ENCODE results near the gene EFNA5.
"Not testable (repeated sequence)": the region's sequence is repeated elsewhere in the genome, so short reads cannot be mapped to it uniquely, and the experiment has no call there.

Gene EFNA5

DNA sequence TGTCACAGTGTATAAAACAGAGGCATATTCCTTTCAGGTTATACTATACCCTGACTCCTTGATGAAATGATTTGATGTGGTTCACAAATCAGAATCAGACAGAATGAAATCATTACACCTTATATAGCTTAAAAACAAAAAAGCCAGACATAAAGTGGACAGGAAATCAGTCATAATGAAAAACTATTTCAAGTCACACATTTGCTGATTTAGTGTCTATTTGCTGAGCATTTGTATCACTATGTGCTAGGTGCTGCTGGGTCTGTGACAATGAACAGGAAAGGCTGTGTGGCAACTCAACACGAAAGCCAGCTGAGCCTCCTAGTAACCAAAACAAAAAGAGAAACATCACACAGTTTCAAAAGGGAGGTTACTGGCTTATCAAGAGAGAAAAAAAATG is 194.0 kb downstream of the EFNA5 start:
- DNase-seq, result no peak

DNA sequence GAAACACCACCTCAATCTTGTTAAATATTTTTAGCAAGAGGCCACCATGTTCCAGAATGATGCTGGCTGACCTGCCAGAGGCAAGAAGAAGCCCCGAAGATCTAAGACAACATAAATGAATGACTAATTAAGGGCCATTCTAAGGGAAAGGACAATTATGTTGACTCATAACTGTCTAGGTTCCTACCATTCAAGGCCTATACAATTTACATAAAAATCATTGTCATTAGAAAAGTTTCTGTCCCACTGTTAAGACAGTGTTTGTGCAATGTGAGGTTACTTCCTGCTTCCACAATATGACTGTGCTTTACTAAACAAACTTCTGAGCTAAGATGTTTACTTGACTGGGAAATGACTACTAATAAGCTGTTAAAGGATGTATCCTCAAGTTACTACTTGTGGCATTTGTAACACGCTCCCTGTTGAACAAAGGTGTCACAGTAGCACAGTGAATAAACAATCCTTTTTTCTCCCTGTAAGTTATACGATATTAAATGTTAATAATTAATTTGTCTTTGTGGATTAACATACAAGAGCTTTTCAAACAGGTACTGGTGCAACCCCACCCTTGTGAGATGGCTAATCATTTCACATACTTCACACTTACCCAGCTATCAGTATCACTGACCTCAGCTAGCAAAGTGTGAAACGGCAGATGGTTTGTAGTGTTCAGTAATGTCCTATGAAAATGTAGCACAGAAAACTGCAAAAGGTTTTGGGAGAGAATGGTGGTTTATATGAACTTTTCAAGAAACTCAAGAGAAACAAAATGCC is 195.8 kb downstream of the EFNA5 start:
- DNase-seq, result no peak

DNA sequence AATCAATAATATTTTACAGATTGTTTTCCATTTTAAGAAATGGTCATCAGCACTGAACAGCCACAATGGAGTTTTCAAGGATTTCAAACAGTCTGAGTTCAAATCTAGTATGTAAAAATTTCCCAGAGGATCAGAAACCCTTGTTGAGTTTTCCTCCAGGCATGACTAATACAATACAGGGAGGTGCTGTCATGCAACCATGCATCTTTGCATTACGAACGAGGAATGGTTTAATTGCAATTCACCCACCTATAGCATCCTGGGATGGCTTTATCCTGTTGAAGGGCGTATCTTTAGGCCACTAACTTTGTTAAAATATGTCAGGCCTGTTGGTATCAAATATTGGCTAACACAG is 196.4 kb downstream of the EFNA5 start:
- no peak for DNase-seq

DNA sequence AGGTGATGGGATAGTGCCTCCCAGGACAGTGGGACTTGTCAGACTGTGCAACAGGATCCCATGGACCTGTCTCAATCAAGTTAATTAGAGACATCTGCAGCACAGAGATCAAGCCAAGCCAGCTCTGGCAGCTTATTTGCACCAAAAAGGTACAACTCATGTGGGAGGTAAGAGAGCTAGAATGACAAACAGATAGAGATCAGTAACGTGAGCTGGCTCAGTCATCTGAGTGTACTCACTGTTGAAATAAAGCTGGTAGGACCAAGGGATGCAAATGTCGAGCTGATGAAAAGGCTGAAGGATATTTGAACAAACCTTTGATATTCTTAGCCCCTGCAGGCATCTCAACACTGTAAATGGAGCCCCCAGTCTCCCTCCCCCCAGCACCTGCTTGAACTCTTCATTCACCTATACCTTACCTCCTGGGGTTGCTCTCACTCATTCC is 198.1 kb downstream of the EFNA5 start:
- no peak for DNase-seq

DNA sequence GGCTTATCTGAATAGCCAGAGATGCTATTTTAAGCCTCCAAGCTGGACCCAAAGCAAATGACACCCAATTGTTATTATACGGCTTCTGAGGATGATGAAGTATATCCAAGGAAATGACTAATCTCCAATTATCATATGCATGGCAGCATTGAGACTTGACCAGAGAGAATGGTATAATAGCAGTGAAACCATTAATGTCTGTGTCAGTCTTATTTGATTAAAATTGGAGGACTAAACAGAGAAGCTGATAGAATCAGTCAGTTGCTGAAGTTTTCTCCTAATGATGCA is 200.5 kb downstream of the EFNA5 start:
- no peak for DNase-seq

DNA sequence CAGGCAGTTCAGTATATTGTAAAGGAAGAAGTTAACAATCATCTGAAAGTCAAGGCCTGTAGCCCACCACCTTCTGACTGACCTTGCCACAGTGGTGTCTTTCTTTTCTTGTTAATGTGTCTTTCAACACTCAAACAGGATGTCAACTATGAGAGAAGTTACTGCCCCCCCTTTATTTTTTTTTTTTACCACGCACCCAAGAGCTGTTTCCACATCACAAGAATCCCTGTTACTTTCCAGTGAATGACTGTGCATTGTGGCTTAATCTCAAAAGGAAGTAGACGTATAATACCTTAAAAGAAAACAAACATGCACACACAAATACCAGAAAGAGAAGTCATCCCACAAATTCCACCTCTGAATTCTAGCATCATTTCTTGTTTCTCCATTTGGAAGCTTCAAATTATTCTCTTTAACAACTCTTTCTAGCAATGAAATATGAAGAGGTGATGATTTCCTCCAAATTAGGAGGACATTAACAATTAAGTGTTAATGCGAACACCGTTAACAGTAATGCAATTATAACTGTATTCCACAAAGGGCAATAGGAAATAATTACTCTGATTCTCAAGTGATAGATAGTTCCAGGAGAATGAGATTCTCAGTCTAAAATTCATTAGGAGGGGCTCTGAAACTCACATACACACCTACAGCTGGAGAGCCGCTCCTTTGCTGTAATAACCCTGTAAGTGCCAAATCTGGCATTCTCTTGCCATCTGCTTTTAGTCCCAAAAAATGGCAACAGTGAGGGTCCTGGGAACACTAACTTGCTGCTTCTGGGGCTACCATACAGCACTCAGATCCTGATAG is 201.0 kb downstream of the EFNA5 start:
- no peak for DNase-seq

DNA sequence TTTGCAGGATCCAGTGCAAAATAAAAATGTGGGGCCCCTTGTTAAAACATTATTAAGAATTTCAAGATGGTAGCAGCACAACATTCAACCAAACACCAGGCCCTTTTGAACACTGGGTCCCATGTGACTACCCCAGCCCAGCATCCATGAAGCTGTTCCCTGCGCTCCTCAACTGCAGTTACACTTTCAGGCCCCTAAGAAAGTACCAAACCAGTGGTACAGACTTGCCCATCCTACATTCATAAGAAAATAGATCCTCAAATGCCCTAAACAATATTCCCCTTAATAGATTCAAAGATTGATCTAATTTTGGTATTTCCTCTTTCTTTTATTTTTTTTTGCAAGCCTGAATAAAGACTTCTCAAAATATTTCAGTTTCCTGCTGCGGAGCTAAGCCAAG is 201.7 kb downstream of the EFNA5 start:
- no peak for DNase-seq

DNA sequence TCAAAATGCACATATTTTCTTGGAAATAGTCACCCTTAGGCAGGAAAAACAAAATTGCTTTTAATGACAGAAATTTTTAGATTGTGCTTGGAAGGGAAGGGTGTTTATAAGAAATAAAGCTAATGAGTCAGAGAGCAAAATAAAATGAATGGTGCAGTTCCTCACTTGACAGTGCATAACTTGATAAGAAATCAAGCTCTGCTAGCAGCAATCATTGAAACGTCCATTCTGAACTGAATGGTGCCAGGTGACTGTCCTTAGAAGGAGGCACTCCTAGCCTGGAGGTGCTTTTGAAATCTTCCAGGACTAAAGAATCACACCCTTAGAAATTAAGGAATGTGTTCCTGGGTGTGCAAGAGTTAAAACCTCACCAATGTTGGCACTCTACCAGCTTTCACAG is 202.5 kb downstream of the EFNA5 start:
- no peak for DNase-seq

DNA sequence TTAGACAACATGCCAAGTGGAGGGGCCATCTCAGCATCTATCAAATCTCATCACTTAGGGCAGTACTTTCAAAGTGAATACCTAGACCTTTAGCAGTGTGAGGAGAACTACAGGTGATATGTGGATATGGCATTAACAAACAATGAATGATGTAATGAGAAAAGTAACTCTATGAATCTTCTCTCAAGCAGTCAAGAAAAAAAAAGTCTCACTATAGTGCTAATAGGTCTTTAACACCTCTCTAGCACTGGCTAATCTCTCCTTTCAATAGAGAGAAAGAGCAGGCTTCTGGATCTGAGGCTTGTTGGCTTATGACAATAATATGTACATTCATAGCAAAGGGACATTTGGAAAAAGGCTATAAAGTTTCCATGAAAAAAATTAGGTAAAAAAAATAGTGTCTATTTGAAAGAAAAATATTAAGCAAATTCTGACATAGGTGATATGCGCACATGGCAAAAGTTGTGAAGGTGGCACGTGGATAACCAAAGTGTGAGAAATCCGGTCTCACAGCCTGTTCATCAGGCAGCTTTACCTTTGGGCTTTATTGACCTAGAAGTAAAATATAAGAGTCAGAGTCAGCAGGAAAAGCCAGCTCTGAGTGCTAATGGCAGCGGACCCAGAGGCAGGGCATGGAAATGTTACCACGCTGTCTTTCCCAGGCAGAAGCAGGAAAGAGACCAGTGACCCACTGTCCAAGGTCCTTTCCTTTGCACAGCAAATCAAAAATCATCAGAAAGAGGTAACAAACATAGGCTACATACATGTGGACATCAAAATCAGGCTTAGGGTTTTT is 203.4 kb downstream of the EFNA5 start:
- DNase-seq, result no peak

DNA sequence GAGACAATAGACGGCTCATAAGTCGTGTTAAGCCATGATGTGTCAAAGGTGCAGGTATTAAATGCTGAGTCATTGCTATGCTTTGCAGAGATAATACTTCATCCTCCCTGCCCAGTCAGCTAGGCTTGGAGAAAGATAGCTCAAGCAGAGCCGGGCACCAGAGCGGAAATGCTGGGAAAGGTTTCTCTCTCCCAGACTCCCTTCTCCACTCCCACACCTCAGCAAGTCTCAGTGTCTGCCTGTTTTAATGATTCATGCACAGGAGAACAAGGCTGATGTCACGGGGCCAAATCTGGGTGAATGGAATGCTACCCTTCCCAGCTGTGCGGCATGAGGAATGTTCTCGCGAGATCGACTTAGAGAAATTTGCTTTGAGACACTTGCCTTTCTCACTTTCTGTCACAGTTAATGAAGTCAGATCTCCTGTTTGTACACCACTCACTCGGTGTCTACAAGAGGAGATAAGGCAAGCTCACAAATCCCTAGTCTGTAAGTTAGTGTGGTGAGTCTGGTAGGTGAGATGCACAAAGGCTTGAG is 204.4 kb downstream of the EFNA5 start:
- DNase-seq, result no peak

DNA sequence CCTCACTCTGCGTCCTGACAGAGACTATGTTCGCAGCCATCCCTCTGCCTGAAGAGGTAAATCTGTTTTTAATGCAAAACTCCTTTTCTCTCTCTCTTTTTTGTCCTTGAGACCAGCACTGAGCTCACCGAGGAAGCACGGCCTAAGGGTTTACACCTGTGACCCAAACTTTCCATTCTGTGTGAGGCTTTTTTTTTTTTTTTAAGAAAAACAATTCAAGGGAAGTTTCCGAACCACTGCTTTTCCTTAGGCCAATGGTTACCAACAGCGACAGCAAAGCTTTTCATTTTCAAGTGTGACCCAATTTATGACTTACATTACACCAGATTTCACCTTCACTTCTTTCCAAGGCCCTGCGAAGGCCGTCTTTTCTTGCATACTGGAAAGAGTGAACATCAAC is 205.9 kb downstream of the EFNA5 start:
- no peak for DNase-seq

DNA sequence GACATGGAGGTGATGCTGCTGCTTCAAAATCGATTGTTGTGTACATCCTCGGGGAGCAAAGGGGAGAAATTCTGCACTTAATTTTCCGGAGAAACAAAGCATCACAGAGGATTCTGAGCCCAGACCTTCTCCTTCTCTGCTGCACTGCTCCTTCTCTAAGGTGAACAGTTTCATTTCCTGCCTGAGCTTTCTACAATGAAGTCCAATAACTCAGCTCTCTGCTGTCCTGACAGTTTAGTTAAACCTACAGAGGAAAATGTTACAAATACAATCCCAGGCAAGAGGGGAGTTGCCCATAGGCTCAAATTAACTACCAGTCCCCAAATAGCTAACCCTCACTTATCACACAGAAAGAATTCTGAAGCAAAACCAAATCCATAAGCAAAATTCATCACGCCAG is 206.3 kb downstream of the EFNA5 start:
- DNase-seq, result no peak

DNA sequence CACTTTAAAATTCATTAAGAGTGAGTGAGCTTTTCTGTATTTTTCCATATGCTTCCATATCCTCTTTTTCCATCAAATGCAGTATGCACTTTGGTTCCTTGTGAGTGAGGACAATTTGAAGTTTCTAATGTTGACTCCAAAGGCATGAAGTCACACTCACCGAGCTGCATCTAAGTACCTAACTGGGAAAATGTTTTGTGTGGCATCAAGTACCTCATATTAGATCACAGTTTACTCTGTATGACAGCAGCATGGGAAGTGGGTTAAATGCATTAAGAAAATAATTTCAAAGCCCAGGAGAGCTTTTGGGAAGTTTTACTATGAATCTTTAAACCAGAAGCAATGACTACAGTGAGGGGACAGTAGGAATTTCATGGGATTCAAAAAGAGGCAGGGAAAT is 207.0 kb downstream of the EFNA5 start:
- DNase-seq, result no peak

DNA sequence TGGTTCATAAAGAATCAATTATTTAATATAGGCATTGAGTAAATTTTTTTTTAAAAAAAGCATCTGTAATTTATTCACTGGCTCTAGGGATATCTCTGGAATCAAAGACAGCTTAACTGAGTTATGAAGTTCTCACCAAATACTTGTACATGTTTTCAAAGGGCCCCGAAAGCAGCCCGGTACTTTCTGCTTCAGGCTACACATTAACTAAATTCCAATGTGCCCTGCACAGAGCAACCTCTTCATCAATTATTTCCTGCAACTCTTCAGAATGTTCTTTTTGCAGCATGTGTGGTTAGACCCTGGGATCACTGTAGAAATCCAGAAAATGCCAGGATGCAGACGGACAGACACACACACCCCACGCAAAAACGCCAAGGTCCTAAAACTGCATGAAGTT is 209.0 kb downstream of the EFNA5 start:
- DNase-seq, result no peak

DNA sequence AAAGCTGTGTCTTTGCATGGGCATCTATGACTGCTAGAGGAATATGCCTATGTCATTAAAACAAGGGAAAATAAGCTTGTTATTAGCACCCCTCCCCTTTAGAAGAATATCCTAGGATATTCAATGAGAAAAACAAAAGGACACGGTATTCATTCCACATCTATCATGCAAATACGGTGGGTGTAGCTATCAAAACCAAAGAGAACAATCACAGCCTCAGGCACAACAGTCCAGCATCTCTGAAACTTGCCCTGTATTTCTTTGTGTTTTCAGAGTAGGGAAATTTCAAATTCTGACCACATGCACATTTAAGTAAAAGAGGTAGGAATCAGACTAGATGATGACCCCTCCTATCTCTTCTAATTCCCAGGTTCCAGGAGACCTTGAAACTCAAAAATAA is 209.9 kb downstream of the EFNA5 start:
- no peak for DNase-seq

DNA sequence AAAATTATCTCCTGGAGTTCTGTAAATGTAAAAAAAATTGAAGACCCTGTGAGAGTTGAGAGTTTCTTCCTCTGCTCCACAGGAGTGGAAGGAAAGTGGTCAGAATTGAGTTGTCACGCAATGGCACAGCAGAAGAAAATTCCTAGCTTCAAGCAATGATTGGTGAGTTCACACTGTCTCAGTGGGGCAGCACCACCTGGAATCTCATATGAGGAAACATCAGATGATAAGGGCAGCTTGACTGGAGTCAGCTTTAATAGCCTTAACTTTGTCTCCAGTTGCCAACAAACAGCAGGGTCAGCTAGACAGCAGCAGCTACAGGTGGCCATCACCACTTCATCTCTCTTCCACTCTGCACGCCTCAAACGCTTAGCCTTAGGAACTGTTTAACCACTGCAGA is 211.1 kb downstream of the EFNA5 start:
- no peak for DNase-seq

DNA sequence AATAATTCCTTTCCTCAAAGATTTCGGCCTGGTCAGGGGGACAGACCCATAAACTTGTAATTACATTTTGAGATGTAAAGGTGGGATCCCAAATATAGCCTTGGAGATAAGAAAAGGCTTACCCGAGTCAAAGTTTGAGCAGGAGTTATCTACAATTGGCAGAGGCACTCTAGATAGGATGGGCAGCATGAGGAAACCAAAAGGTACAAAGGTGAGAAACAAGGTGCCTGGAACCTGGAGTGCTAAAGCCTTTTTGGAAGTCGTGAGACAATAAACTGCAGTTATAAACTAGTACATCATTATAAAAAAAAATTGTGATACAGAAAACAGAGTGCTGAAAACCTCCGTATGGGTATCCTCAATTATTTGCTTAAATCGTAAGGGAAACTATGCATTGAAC is 212.4 kb downstream of the EFNA5 start:
- no peak for DNase-seq

DNA sequence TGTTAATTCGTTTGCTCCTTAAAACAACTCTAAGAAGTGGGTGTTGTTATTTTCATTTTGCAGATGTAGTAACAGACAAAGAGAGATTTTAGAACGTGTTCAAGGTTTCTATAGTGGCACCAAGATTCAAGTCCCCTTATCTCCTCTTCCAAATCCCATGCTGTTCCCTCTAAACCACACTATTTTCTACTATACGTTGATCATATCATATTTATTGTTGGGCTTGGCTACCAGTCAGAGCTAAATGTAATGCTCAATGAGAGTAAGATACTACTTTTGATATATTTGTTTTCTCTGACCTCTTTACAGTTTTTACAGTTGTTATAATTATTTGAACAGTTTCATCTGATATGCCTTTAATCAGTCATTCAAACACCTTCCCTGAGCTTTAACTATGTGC is 212.9 kb downstream of the EFNA5 start:
- DNase-seq, result no peak

DNA sequence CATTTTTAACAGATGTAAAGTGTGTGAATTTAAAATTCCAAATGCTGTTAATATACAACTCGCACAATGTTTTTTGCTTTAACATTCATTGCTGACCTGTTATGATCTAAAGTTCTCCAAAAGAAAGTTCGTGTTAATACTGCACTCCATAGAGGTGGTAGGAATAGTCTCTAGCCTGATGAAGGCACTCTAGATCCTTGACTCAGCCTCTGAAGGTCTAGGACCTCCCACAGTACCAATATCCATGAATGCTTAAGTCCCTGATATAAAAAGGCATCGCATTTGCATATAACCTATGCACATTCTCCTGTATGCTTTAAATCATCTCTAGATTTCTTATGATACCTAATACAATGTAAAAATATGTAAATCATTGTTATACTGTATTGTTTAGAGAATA is 213.6 kb downstream of the EFNA5 start:
- DNase-seq, result no peak

DNA sequence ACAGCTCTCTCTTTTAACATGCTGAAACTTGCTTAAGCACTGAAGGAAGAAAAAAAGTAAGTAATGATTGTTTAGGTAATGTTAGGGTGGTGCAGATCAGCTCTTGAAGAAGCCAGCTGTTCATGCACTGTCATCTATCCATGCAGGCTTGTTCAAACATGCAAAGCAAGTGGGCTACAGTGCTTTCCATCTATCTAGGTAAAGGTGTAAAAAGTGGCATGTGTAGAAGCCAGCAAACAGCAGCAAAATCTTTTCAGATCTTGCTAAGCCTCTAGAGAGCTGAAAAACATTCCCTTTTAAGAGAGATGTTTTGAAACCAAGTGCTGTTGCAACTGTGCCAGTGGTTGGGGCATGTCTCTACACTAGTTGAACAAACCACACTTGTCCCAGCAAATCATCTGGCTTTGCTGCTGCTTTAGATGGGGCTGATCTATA is 214.4 kb downstream of the EFNA5 start:
- peak; percentile 22 for DNase-seq

DNA sequence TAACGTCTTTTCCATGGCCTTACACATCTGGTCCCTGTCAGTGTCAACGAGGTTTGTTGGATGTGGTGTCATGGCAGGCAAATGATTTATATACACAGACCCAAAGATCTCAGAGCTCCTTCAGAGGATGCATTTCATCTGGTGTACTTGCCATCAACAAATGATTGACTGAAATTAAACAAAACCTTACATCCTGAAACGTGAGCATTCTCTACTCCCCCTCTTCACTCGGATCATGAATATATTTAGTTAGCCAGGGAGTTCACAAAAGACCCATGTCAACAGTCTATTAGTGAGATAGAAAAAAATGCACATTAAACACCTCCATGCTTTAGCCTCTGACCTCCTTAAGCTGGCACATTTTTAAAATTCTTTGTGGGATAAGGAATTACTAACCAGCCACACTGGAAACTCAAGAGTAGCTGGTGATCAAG is 215.6 kb downstream of the EFNA5 start:
- DNase-seq, result no peak

DNA sequence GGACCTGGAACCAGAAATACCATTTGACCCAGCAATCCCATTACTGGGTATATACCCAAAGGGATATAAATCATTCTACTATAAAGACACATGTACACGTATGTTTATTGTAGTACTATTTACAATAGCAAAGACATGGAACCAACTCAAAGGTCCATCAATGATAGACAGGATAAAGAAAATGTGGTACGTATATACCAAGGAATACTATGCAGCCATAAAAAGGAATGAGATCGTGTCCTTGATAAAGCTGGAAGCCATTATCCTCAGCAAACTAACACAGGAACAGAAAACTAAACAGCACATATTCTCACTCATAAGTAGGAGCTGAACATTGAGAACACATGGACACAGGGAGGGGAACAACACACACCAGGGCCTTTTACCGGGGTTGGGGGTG is 218.9 kb downstream of the EFNA5 start:
- not testable (repeated sequence) for DNase-seq

DNA sequence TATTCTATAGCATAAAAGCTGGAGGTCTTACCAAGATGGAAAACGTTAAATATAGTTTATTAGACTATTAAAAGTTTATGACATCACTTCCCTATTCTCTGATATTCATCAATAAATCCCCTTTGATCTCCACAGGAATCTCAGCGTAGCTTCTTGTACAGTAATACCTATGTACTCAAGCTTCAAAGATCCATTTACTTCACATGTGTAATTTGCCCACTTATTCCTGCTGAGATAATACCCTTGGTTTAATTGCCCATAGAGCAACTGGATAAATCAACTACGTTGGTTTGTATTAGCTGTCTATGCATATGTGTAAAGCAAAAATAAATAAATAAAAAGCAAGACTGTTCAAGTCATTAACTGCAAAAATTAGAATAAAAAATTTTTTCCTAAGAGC is 219.7 kb downstream of the EFNA5 start:
- no peak for DNase-seq

DNA sequence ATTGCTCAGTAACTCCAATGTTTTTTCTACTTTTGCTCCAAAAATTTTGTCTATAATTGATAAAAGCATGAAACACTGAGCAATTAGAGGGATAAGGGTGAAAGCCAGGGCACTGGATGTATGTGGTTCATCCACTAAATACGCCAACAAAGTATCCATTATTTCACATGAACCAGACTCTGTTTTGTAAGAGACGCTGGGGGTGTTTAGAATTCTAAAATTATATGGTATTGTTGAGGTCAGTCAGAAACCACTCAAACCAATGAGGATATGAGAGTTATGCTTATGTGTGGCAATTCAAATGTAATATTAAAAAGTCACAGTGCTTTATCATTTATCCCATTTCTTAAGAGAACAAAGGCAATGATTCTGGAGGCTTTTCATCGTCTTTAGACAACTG is 220.2 kb downstream of the EFNA5 start:
- no peak for DNase-seq
